NCI-H2227 (cell line): ENCODE results near the gene HAPLN2.

ENCODE experiments used
- DNase-seq: peaks from one replicate; lab custom pipeline; 2025; ENCODE audit not compliant: unreplicated experiment; lab: John Stamatoyannopoulos, UW

HAPLN2 gene

GRCh38 chr1:156643778-156644092 lies 24.5 kb downstream of the HAPLN2 start:
- DNase-seq = no peak

- no peak for DNase-seq
Measured at GRCh38 chr1:156644146-156644545, 24.9 kb downstream of the HAPLN2 start.

GRCh38 chr1:156644640-156645039 lies 25.4 kb downstream of the HAPLN2 start:
- no peak for DNase-seq

GRCh38 chr1:156645056-156645455 lies 25.8 kb downstream of the HAPLN2 start:
- DNase-seq = no peak

- DNase-seq = no peak
Measured at GRCh38 chr1:156645666-156646065, 26.5 kb downstream of the HAPLN2 start.

GRCh38 chr1:156646738-156647211 lies 27.6 kb downstream of the HAPLN2 start:
- DNase-seq = no peak

GRCh38 chr1:156647351-156647750 lies 28.1 kb downstream of the HAPLN2 start:
- DNase-seq = no peak

- no peak for DNase-seq
Measured at GRCh38 chr1:156648496-156648895, 29.3 kb downstream of the HAPLN2 start.

- DNase-seq = no peak
Measured at GRCh38 chr1:156648951-156649350, 29.7 kb downstream of the HAPLN2 start.

GRCh38 chr1:156652131-156652991 lies 33.1 kb downstream of the HAPLN2 start:
- DNase-seq = no peak

- no peak for DNase-seq
Measured at GRCh38 chr1:156652992-156653355, 33.8 kb downstream of the HAPLN2 start.

- no peak for DNase-seq
Measured at GRCh38 chr1:156654700-156655099, 35.5 kb downstream of the HAPLN2 start.

GRCh38 chr1:156655151-156655903 lies 36.1 kb downstream of the HAPLN2 start:
- DNase-seq = no peak

GRCh38 chr1:156655904-156656516 lies 36.8 kb downstream of the HAPLN2 start:
- DNase-seq = no peak

- peak; percentile 86 for DNase-seq
Measured at GRCh38 chr1:156656806-156657740, 37.9 kb downstream of the HAPLN2 start.

- no peak for DNase-seq
Measured at GRCh38 chr1:156657741-156658319, 38.6 kb downstream of the HAPLN2 start.

- DNase-seq = no peak
Measured at GRCh38 chr1:156658496-156658895, 39.3 kb downstream of the HAPLN2 start.

GRCh38 chr1:156658945-156659574 lies 39.8 kb downstream of the HAPLN2 start:
- DNase-seq = no peak

- DNase-seq = no peak
Measured at GRCh38 chr1:156659661-156659987, 40.4 kb downstream of the HAPLN2 start.
